ENCODE data around the gene LRRC74A.

DNA sequence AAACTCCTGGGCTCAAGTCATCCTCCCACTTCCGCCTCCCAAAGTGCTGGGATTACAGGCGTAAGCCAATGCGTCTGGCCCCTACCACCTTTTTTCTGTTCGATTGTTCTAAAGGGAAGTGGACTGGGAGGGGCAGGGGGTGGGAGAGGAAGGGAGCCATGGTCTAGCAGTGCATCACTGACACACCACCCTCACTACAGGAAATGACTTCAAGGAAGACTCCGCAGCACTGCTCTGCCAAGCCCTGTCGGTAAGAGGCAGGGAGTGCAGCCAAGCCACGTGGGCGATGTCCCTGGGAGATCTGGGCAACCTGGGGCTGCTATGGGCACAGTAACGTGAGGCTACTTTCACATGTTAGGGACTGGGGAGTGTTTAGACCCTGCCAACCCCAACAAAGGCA, 18.0 kb downstream of the LRRC74A start:
- TF ChIP-seq POLR2A (IDR thresholded peaks at IDR 0.05; ENCODE audit: low read depth, low read length) (no peak), POLR2AphosphoS5 (IDR thresholded peaks at IDR 0.05; ENCODE audit: low read depth, low read length) (no peak), SPI1 (IDR thresholded peaks at IDR 0.05; ENCODE audit: low read depth, low read length) (no peak)
